Central memory CD8-positive, alpha-beta T cell (primary cell): ENCODE measurements around the gene ELOVL6.

Experiments
- ATAC-seq: fragments of 150-1000 bp; cut with Tn5 transposase; replicated peaks from 2 replicates; pipeline ENCODE4 v1.10.0; 2022; ENCODE audit warnings: mild to moderate bottlenecking, moderate FRiP score, moderate number of reproducible peaks; ENCODE audit not compliant: poor library complexity, severe bottlenecking; ENCODE audit errors: extremely low read depth
- DNase-seq, 2 donors: peaks; one replicate each; pipeline ENCODE4 v3.0.0; 2021; ENCODE audit warnings: low spot score in 2 of 2
- H3K27ac Mint-ChIP-seq: one replicate; pipeline ENCODE4 v1.8.0; 2022; ENCODE audit warnings: low read depth, mild to moderate bottlenecking, moderate library complexity, mixed read lengths
- H3K27me3 Mint-ChIP-seq: one replicate; pipeline ENCODE4 v1.8.0; 2022; ENCODE audit warnings: mixed read lengths
- H3K36me3 Mint-ChIP-seq: one replicate; pipeline ENCODE4 v1.8.0; 2022; ENCODE audit warnings: mild to moderate bottlenecking, moderate library complexity, mixed read lengths; ENCODE audit not compliant: insufficient read depth
- H3K4me1 Mint-ChIP-seq: one replicate; pipeline ENCODE4 v1.8.0; 2022; ENCODE audit warnings: mixed read lengths
- H3K4me3 Mint-ChIP-seq: one replicate; pipeline ENCODE4 v1.8.0; 2022; ENCODE audit warnings: mild to moderate bottlenecking, moderate library complexity, mixed read lengths
- H3K9me3 Mint-ChIP-seq: one replicate; pipeline ENCODE4 v1.8.0; 2022; ENCODE audit warnings: mixed read lengths

The ELOVL6 gene

GRCh38 chr4:110014233-110014632 lies 184.2 kb downstream of the ELOVL6 start:
- Mint-ChIP-seq H3K4me3 (no peak overlapping the region), H3K36me3 (no peaks in the 10 kb centered on the region), H3K27me3 (peaks cover 20% of the 10 kb centered on the region), H3K9me3 (no peaks in the 10 kb centered on the region), H3K4me1 (no peaks in the 10 kb centered on the region), H3K27ac (no peak overlapping the region)
- DNase-seq (no peak), ATAC-seq (no peak)

GRCh38 chr4:110012917-110013316 lies 185.5 kb downstream of the ELOVL6 start:
- Mint-ChIP-seq H3K4me3 (no peak overlapping the region), H3K27ac (no peak overlapping the region), H3K4me1 (no peaks in the 10 kb centered on the region), H3K9me3 (no peaks in the 10 kb centered on the region), H3K27me3 (peaks cover 20% of the 10 kb centered on the region), H3K36me3 (no peaks in the 10 kb centered on the region)
- DNase-seq = no peak
- no peak for ATAC-seq

GRCh38 chr4:110010797-110011196 lies 187.6 kb downstream of the ELOVL6 start:
- no peaks in the 10 kb centered on the region for H3K4me1 Mint-ChIP-seq
- peaks cover 20% of the 10 kb centered on the region for H3K27me3 Mint-ChIP-seq
- no peak for ATAC-seq
- no peak for DNase-seq
- no peak overlapping the region for H3K27ac Mint-ChIP-seq
- H3K9me3 Mint-ChIP-seq = no peaks in the 10 kb centered on the region
- H3K36me3 Mint-ChIP-seq = no peaks in the 10 kb centered on the region
- H3K4me3 Mint-ChIP-seq = no peak overlapping the region

DNA sequence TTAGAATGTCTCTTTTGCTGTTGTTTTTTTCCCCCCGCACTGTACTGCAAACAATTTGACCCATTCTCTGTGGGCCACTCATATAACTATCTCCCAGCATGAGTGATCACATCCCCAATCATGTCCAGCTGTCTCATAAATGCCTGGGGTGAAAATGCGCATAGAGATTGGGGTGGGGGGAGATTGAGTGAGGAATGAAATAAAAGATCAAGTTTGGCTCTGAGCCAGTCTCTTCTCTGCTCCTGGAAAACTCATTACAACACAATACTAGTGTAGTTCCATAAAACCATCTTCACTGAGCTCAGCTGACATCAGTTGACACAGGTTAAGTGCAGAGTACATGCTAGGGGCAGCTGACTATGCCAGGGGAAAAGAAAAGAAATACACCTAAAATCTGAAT lies 188.9 kb downstream of the ELOVL6 start:
- Mint-ChIP-seq H3K27me3 (peaks cover 16% of the 10 kb centered on the region), H3K27ac (no peak overlapping the region), H3K4me3 (no peak overlapping the region), H3K36me3 (no peaks in the 10 kb centered on the region), H3K4me1 (no peaks in the 10 kb centered on the region), H3K9me3 (no peaks in the 10 kb centered on the region)
- no peak for DNase-seq
- no peak for ATAC-seq

DNA sequence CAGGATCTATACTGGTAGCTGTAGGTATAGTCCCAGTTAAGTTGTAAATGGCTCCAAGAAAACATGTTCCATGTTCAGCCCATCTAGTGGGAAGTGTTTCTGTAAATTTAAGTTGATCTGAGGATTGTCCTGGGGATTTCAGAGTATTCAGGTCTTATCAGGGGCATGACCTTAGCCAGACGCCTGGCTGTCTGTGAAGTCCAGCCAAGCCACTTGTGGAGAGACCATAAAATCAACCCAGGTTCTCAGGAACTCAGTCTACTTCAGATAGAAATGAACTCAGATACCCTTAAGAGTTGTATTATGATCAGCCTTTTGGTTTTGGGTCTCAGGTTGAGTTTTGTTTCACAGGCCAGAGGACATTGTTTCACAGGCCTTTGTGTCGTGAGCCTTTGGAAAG lies 189.9 kb downstream of the ELOVL6 start:
- H3K4me1 Mint-ChIP-seq = no peaks in the 10 kb centered on the region
- no peaks in the 10 kb centered on the region for H3K36me3 Mint-ChIP-seq
- DNase-seq = no peak
- no peak overlapping the region for H3K27ac Mint-ChIP-seq
- ATAC-seq = no peak
- no peak overlapping the region for H3K4me3 Mint-ChIP-seq
- H3K27me3 Mint-ChIP-seq = peaks cover 6% of the 10 kb centered on the region
- H3K9me3 Mint-ChIP-seq = no peaks in the 10 kb centered on the region

- H3K27ac Mint-ChIP-seq = no peak overlapping the region
- no peak for DNase-seq
- no peak for ATAC-seq
- H3K9me3 Mint-ChIP-seq = no peaks in the 10 kb centered on the region
- no peaks in the 10 kb centered on the region for H3K36me3 Mint-ChIP-seq
- H3K4me1 Mint-ChIP-seq = no peaks in the 10 kb centered on the region
- H3K27me3 Mint-ChIP-seq = no peaks in the 10 kb centered on the region
- no peak overlapping the region for H3K4me3 Mint-ChIP-seq
These were observed 191.2 kb downstream of the ELOVL6 start for GRCh38 chr4:110007217-110007616.

GRCh38 chr4:110005461-110006056 lies 192.9 kb downstream of the ELOVL6 start:
- no peak for ATAC-seq
- DNase-seq = no peak
- Mint-ChIP-seq H3K27ac (no peak overlapping the region), H3K9me3 (no peaks in the 10 kb centered on the region), H3K4me1 (no peaks in the 10 kb centered on the region), H3K4me3 (no peak overlapping the region), H3K27me3 (no peaks in the 10 kb centered on the region), H3K36me3 (no peaks in the 10 kb centered on the region)

GRCh38 chr4:110004556-110004955 lies 193.9 kb downstream of the ELOVL6 start:
- DNase-seq (no peak), ATAC-seq (no peak)
- no peak overlapping the region for H3K4me3 Mint-ChIP-seq
- no peaks in the 10 kb centered on the region for H3K36me3 Mint-ChIP-seq
- H3K4me1 Mint-ChIP-seq = no peaks in the 10 kb centered on the region
- H3K27me3 Mint-ChIP-seq = no peaks in the 10 kb centered on the region
- H3K9me3 Mint-ChIP-seq = no peaks in the 10 kb centered on the region
- no peak overlapping the region for H3K27ac Mint-ChIP-seq

DNA sequence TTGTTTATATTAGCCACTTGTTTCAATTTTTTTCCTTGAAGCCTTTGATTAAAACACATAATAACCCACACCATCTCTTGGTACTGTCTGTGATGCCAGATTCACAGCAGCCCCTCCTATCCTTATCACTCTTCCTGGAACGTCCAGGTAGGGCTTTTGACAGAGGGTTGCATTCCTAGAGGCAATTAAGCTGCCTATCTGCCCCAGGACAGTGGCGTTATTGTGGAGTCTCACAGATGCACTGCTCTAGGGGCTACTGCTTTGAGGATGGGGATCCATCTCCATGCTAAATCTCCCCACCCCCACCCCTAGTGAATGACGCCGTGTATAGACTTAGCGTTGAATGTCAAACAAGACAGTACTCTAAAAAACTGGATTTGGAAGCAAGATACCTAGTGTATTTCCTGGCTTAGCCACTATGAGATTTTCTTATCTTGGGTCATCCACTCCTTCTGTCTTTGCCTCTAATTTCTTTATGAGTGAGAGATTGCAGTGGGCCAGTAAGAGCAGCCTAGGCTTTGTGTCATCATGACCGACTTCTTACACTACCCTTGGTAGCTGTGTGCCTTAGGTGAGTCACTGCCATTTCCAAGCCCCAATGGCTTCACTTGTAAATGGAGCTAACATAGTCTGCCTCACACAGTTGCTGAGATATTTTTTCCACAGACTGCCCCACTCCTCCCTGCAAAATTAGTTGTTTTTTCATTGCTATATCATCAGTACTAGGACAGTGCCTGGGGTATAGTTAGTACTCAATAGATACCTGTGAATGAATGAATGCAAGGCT lies 194.8 kb downstream of the ELOVL6 start:
- no peak for ATAC-seq
- H3K27me3 Mint-ChIP-seq = peaks cover 4% of the 10 kb centered on the region
- H3K4me3 Mint-ChIP-seq = no peak overlapping the region
- DNase-seq = no peak
- H3K27ac Mint-ChIP-seq = no peak overlapping the region
- no peaks in the 10 kb centered on the region for H3K4me1 Mint-ChIP-seq
- no peaks in the 10 kb centered on the region for H3K9me3 Mint-ChIP-seq
- no peaks in the 10 kb centered on the region for H3K36me3 Mint-ChIP-seq

DNA sequence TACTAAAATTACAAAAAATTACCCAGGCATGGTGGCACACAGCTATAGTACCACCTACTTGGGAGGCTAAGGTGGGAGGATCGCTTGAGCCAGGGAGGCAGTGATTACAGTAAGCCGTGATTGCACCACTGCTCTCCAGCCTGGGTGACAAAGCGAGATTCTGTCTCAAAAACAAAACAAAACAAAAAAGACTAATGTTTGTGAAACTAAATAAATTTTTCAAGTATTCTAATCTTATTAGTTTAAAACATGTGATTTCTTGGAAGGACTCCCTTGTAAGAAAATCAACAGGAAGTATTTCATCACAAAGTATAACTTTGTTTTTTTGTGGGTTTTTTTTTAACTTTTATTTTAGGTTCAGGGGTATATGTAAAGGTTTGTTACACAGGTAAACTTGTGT lies 196.1 kb downstream of the ELOVL6 start:
- no peak for DNase-seq
- no peak overlapping the region for H3K4me3 Mint-ChIP-seq
- H3K4me1 Mint-ChIP-seq = no peaks in the 10 kb centered on the region
- no peak for ATAC-seq
- no peak overlapping the region for H3K27ac Mint-ChIP-seq
- H3K9me3 Mint-ChIP-seq = no peaks in the 10 kb centered on the region
- no peaks in the 10 kb centered on the region for H3K36me3 Mint-ChIP-seq
- H3K27me3 Mint-ChIP-seq = peaks cover 8% of the 10 kb centered on the region

GRCh38 chr4:109999585-109999912 lies 198.9 kb downstream of the ELOVL6 start:
- Mint-ChIP-seq H3K36me3 (no peaks in the 10 kb centered on the region), H3K4me3 (no peak overlapping the region), H3K27ac (no peak overlapping the region), H3K9me3 (no peaks in the 10 kb centered on the region), H3K27me3 (peaks cover 28% of the 10 kb centered on the region), H3K4me1 (no peaks in the 10 kb centered on the region)
- ATAC-seq (no peak), DNase-seq (no peak)

DNA sequence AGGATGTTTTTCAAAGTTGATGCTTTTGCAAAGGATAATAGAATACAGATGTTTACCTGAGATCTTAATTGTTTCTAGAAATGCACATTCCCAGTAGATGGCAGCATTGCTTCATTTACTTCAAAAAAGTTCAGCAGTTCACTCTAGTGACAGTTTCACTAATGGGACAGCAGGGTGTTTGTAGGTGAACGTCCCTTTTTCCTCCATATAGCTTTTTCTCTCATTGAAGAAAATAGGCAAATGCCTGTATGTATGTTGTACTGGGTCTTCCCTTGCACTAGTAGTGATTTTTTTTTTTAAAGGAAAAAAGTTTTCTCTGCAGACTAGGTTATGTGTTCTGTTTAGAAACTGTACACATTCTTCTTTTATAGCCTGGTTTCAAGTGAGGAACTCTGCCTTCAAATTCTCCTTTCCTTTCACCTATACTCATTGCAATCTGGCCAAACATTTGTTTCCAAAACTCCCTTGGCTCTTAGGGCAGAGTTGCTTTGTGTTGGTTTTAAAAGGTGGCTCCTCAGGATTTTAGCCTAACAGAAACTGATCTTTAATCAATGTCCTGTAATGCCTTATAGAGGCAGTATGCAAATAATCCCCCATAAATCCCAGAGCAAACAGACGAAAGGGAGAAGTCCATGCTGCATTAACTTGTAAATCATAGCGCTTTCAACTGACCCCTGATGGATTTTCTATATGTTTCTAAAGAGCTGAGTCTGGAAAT lies 199.4 kb downstream of the ELOVL6 start:
- DNase-seq = peak in 1 of 2 donors; percentile 16
- H3K4me1 Mint-ChIP-seq = no peaks in the 10 kb centered on the region
- ATAC-seq = peak; percentile 71
- no peaks in the 10 kb centered on the region for H3K9me3 Mint-ChIP-seq
- H3K4me3 Mint-ChIP-seq = no peak overlapping the region
- H3K27ac Mint-ChIP-seq = no peak overlapping the region
- no peaks in the 10 kb centered on the region for H3K36me3 Mint-ChIP-seq
- peaks cover 29% of the 10 kb centered on the region for H3K27me3 Mint-ChIP-seq

DNA sequence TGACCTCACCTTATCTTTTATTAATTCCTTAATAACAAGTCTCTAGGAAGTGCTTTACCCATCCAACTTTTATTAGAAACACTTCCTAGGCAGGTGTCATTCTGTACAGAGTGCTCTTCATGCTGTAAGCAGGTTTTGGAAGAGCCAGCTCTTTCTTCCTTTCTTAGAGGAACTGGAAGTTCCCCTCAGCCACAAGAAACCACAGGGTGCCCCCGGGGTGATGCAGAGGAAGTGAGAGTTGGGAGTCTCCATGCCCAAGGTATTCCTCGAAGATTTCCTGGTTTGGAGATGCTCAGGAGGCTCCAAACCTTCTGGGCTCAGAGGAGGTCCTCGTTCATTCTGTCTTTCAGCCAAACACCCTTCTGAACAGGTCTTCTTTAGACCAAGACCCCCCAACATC lies 201.9 kb downstream of the ELOVL6 start:
- ATAC-seq (no peak), DNase-seq (no peak)
- Mint-ChIP-seq H3K9me3 (no peaks in the 10 kb centered on the region), H3K36me3 (no peaks in the 10 kb centered on the region), H3K4me1 (no peaks in the 10 kb centered on the region), H3K27me3 (peaks cover 37% of the 10 kb centered on the region), H3K27ac (no peak overlapping the region), H3K4me3 (no peak overlapping the region)
